A549 (cell line): ENCODE measurements around the gene RERE. TPM values are rescaled to one million over a fixed set of nuclear protein-coding genes. Genes with fewer than 3 reads are reported as not detected.
A peak's percentile ranks its signal among the peaks of the same experiment; 100 is the strongest.

ENCODE experiments used
- ATAC-seq, 2 experiments: fragments of 200-7000 bp in 1 of 2; fragments of >200 bp in 1 of 2; cut with Nextera tagmentation in 1 of 2; cut with Tn5 transposase in 1 of 2; 3 replicates each; pipeline versions ENCODE4 v1.8.0 to v1.9.1; 2018 to 2020; ENCODE audit warnings: mild to moderate bottlenecking in 1 of 2, moderate library complexity in 1 of 2
- CTCF ChIA-PET: fragments of 300-600 bp; sonication (Branson Sonifier 250); formaldehyde crosslinking; extraction: SDS; loops from one replicate; lab custom pipeline; 2021; ENCODE audit warnings: antibody characterized with exemption, inconsistent platforms; lab: Yijun Ruan, JAX
- POLR2A ChIA-PET: fragments of 350-600 bp; formaldehyde crosslinking; extraction: SDS; loops from one replicate; lab custom pipeline; 2021; ENCODE audit warnings: antibody characterized with exemption, inconsistent platforms; lab: Yijun Ruan, JAX
- DNase-seq, 2 experiments: peaks; one replicate each; pipeline versions ENCODE4 v3.0.0 to v3.0.0-alpha.2; 2011 to 2016; ENCODE audit warnings: low read depth in 1 of 2, low spot score in 1 of 2
- FAIRE-seq: peaks from 2 replicates; lab custom pipeline; 2011; peaks lifted over from hg19 to GRCh38; lab: Jason Lieb, UNC
- H3K27ac ChIP-seq, 2 experiments: fragments of >200 bp; sonication (Bioruptor Twin); formaldehyde crosslinking; 3 replicates each; pipeline ENCODE4 v1.5.1; 2016 to 2017
- H3K4me1 ChIP-seq: fragments of >200 bp; sonication (Bioruptor Twin); formaldehyde crosslinking; 3 replicates; pipeline ENCODE4 v1.6.1; 2016
- H3K4me2 ChIP-seq: fragments of >200 bp; sonication (Bioruptor Twin); formaldehyde crosslinking; 3 replicates; pipeline ENCODE4 v1.6.1; 2016
- H3K4me3 ChIP-seq: fragments of >200 bp; sonication (Bioruptor Twin); formaldehyde crosslinking; 3 replicates; pipeline ENCODE4 v1.5.1; 2016
- H3K9me3 ChIP-seq: fragments of >200 bp; sonication (Bioruptor Twin); formaldehyde crosslinking; 3 replicates; pipeline ENCODE4 v1.6.1; 2016
- ATOH8 ChIP-seq: fragments of 250-450 bp; sonication (Bioruptor Pico); IDR thresholded peaks from 2 replicates; pipeline ENCODE4 v1.5.0; 2020; ENCODE audit warnings: low read depth, mild to moderate bottlenecking, moderate library complexity
- CBX2 ChIP-seq: fragments of 200-600 bp; sonication (generic); IDR thresholded peaks from 2 replicates; pipeline ENCODE4 v1.6.1; 2016; ENCODE audit warnings: low read depth, mild to moderate bottlenecking, borderline replicate concordance
- CEBPB ChIP-seq, 2 experiments: fragments of >200 bp in 1 of 2; sonication (Bioruptor Twin) in 1 of 2; formaldehyde crosslinking in 1 of 2; IDR thresholded peaks; 2 replicates each; pipeline ENCODE4 v1.6.1; 2012 to 2016
- CTCF ChIP-seq: fragments of >200 bp; sonication (Bioruptor Twin); formaldehyde crosslinking; IDR thresholded peaks from 3 replicates; pipeline ENCODE4 v1.5.1; 2016
- E2F6 ChIP-seq: IDR thresholded peaks from 2 replicates; pipeline ENCODE4 v1.6.1; 2012; ENCODE audit warnings: low read depth, borderline replicate concordance
- EHF ChIP-seq: fragments of 250-450 bp; sonication (Bioruptor Pico); IDR thresholded peaks from 2 replicates; pipeline ENCODE4 v1.5.0; 2020; ENCODE audit warnings: mild to moderate bottlenecking
- ELK1 ChIP-seq: fragments of 150-350 bp; IDR thresholded peaks from 2 replicates; pipeline ENCODE4 v1.6.1; 2014; ENCODE audit warnings: low read depth, mild to moderate bottlenecking, low read length
- EP300 ChIP-seq, 2 experiments: fragments of >200 bp; sonication (Bioruptor Twin); formaldehyde crosslinking; IDR thresholded peaks; 2 replicates in 1 of 2; 3 replicates in 1 of 2; pipeline ENCODE4 v1.6.1; 2016 to 2017
- ESRRA ChIP-seq: fragments of 150-350 bp; IDR thresholded peaks from 2 replicates; pipeline ENCODE4 v1.6.1; 2014; ENCODE audit warnings: mild to moderate bottlenecking, low read length, borderline replicate concordance
- FOSL2 ChIP-seq, 2 experiments: fragments of 450-650 bp in 1 of 2; fragments of >200 bp in 1 of 2; sonication (Bioruptor Twin) in 1 of 2; formaldehyde crosslinking; IDR thresholded peaks; 2 replicates each; pipeline versions ENCODE4 v1.5.0 to v1.6.1; 2016 to 2020; ENCODE audit warnings: mild to moderate bottlenecking in 1 of 2, moderate library complexity in 1 of 2
- GATA3 ChIP-seq: IDR thresholded peaks from 2 replicates; pipeline ENCODE4 v1.6.1; 2012; ENCODE audit warnings: borderline replicate concordance
- HES2 ChIP-seq: fragments of >200 bp; sonication (Bioruptor Twin); formaldehyde crosslinking; IDR thresholded peaks from 2 replicates; pipeline ENCODE4 v1.6.1; 2016
- HOXB13 ChIP-seq: fragments of 250-450 bp; sonication (Bioruptor Pico); IDR thresholded peaks from 2 replicates; pipeline ENCODE4 v1.5.0; 2020; ENCODE audit warnings: low read depth, mild to moderate bottlenecking, moderate library complexity
- HOXB5 ChIP-seq: fragments of 250-450 bp; sonication (Bioruptor Pico); IDR thresholded peaks from 2 replicates; pipeline ENCODE4 v1.5.0; 2020; ENCODE audit warnings: mild to moderate bottlenecking, moderate library complexity
- JUNB ChIP-seq: fragments of >200 bp; sonication (Bioruptor Twin); formaldehyde crosslinking; IDR thresholded peaks from 2 replicates; pipeline ENCODE4 v1.6.1; 2016
- KDM1A ChIP-seq: fragments of 200-600 bp; sonication (generic); IDR thresholded peaks from 2 replicates; pipeline ENCODE4 v1.6.1; 2016; ENCODE audit warnings: low read depth, mild to moderate bottlenecking
- KDM5A ChIP-seq: fragments of 200-600 bp; sonication (generic); IDR thresholded peaks from 2 replicates; pipeline ENCODE4 v1.6.1; 2016; ENCODE audit warnings: antibody characterized with exemption, mild to moderate bottlenecking
- MAFK ChIP-seq: fragments of 450-650 bp; IDR thresholded peaks from 2 replicates; pipeline ENCODE4 v1.6.1; 2014; ENCODE audit not compliant: partially characterized antibody
- MAZ ChIP-seq: fragments of 150-350 bp; IDR thresholded peaks from 2 replicates; pipeline ENCODE4 v1.6.1; 2014; ENCODE audit warnings: antibody characterized with exemption, low read depth, low read length, borderline replicate concordance
- MYC ChIP-seq: IDR thresholded peaks from 2 replicates; pipeline ENCODE4 v1.6.1; 2012; ENCODE audit warnings: mild to moderate bottlenecking, inconsistent platforms, low read length, improper control_type of control experiment, borderline replicate concordance
- PHF8 ChIP-seq: fragments of 200-600 bp; sonication (generic); IDR thresholded peaks from 2 replicates; pipeline ENCODE4 v1.6.1; 2016; ENCODE audit warnings: low read depth, mild to moderate bottlenecking, antibody characterized with exemption, moderate library complexity, borderline replicate concordance
- POLR2AphosphoS2 ChIP-seq: conservative IDR thresholded peaks from 2 replicates; pipeline ENCODE4 v1.6.1; 2012; ENCODE audit warnings: low read length, improper control_type of control experiment, inconsistent platforms
- RARB ChIP-seq: fragments of 250-450 bp; sonication (Bioruptor Pico); IDR thresholded peaks from 2 replicates; pipeline ENCODE4 v1.8.0; 2021; ENCODE audit warnings: mild to moderate bottlenecking, moderate library complexity
- RFX5 ChIP-seq: fragments of 450-650 bp; IDR thresholded peaks from 2 replicates; pipeline ENCODE4 v1.7.1; 2014; ENCODE audit warnings: antibody characterized with exemption, mild to moderate bottlenecking, moderate library complexity
- SREBF2 ChIP-seq: fragments of 450-650 bp; IDR thresholded peaks from 2 replicates; pipeline ENCODE4 v1.6.1; 2014; ENCODE audit warnings: mild to moderate bottlenecking, moderate library complexity
- TP53 ChIP-seq: fragments of 250-450 bp; sonication (Bioruptor Pico); IDR thresholded peaks from 2 replicates; pipeline ENCODE4 v1.5.0; 2021; ENCODE audit warnings: mild to moderate bottlenecking, moderate library complexity
- ZC3H11A ChIP-seq: fragments of 450-650 bp; IDR thresholded peaks from 2 replicates; pipeline ENCODE4 v1.6.1; 2014; ENCODE audit warnings: antibody characterized with exemption, mild to moderate bottlenecking
- ZSCAN20 ChIP-seq: fragments of 250-450 bp; sonication (Bioruptor Pico); IDR thresholded peaks from 2 replicates; pipeline ENCODE4 v1.8.0; 2022; ENCODE audit warnings: mild to moderate bottlenecking, moderate library complexity
- WGBS: methylation state at CpG from one replicate; pipeline ENCODE4 v1.1.6; 2017; ENCODE audit errors: missing lambda C conversion rate; 5-methylcytosine and 5-hydroxymethylcytosine counted together
- polyA plus RNA-seq, 4 experiments: library from polyadenylated mRNA; depleted of rRNA in 3 of 4; stranded (reverse); fragments of >200 nt; fragmentation: RNase III in 1 of 4; extraction: RNeasy Plus Mini Kit Qiagen cat#74134 plus additional on column Dnase treatment in 1 of 4; gene quantifications; 2 replicates in 3 of 4; 3 replicates in 1 of 4; pipeline ENCODE4 v1.2.3, GENCODE V29; 2011 to 2017

Gene RERE
- polyA plus RNA-seq, 2 of the 4 experiments (the other 2 are of a cell fraction), result 12.6 to 28.6 TPM

- H3K4me2 ChIP-seq, result 0 out of 3 replicates have a peak overlapping the region, but pooled peaks have one; percentile 35
- no peak overlapping the region for H3K27ac ChIP-seq
- ATAC-seq, result no peak
- no peak for TF ChIP-seq MAFK
- TF ChIP-seq ZC3H11A, result no peak
- TF ChIP-seq E2F6, result no peak
- TF ChIP-seq CBX2, result no peak
- TF ChIP-seq, all 56 proteins: peak for 0
- H3K4me3 ChIP-seq, result no peak overlapping the region
- H3K9me3 ChIP-seq, result no peaks in the 10 kb centered on the region
- POLR2A ChIA-PET, result no interaction called here
- no peak for DNase-seq
- H3K4me1 ChIP-seq, result peaks cover 47% of the 10 kb centered on the region
- FAIRE-seq, result no peak
- WGBS, result 86% methylated on average over 2 of the region's 2 CpGs
- CTCF ChIA-PET, result interaction anchor here (0.9 to 1.1 kb wide), 2 partner anchors 10 to 43 kb away, joined by 3 to 4 read pairs; no protein-coding TSS in a partner anchor
Measured at GRCh38 chr1:8628606-8629005, 188.8 kb downstream of the RERE start.

GRCh38 chr1:8627728-8628127, 189.7 kb downstream of the RERE start:
- POLR2A ChIA-PET, result no interaction called here
- H3K27ac ChIP-seq, result no peak overlapping the region
- TF ChIP-seq EP300 (IDR thresholded peaks at IDR 0.05) (no peak), HOXB13 (no peak), KDM1A (no peak), TP53 (CRISPR knock-in tag) (no peak), MAZ (no peak), FOSL2 (IDR thresholded peaks at IDR 0.05) (no peak), FOSL2 (CRISPR knock-in tag; IDR thresholded peaks at IDR 0.05) (no peak), ZSCAN20 (CRISPR knock-in tag) (no peak), MAFK (no peak), KDM5A (no peak), POLR2AphosphoS2 (no peak), PHF8 (no peak), MYC (no peak), RFX5 (no peak)
- TF ChIP-seq, all 56 proteins: peak for 0
- ATAC-seq, result no peak
- Histone ChIP-seq H3K4me3 (no peak overlapping the region), H3K9me3 (no peaks in the 10 kb centered on the region), H3K4me2 (no peak overlapping the region; the same call in 2 of the 3 replicates), H3K4me1 (peaks cover 47% of the 10 kb centered on the region)
- no peak for DNase-seq
- CTCF ChIA-PET, result interaction anchor here (0.6 to 1.1 kb wide), 4 partner anchors 9 to 101 kb away, joined by 3 to 4 read pairs (median 4); no protein-coding TSS in a partner anchor
- FAIRE-seq, result no peak
- WGBS, result 81% methylated on average over 5 of the region's 5 CpGs

GRCh38 chr1:8625981-8626898, 191.2 kb downstream of the RERE start:
- no peak overlapping the region for H3K4me3 ChIP-seq
- H3K9me3 ChIP-seq, result no peaks in the 10 kb centered on the region
- ChIA-PET POLR2A (no interaction called here), CTCF (interaction anchor here (0.7 to 1.5 kb wide), 2 partner anchors 77 to 100 kb away, joined by 3 to 6 read pairs; no protein-coding TSS in a partner anchor)
- DNase-seq (peak in 1 of 2 experiments; percentile 55), FAIRE-seq (no peak), ATAC-seq (peak; percentile 34 to 89; a peak in 4 of 6 replicates)
- WGBS, result 69% methylated on average over 4 of the region's 4 CpGs
- H3K4me2 ChIP-seq, result peak overlapping the region; percentile 47
- peak overlapping the region in 1 of 2 experiments; percentile 40; a peak in 2 of 6 replicates for H3K27ac ChIP-seq
- peaks cover 50% of the 10 kb centered on the region for H3K4me1 ChIP-seq
- 0 out of 2 replicates have a peak, but pooled peaks have one; percentile 30 for TF ChIP-seq RARB (CRISPR knock-in tag)
- no peak for TF ChIP-seq SREBF2
- TF ChIP-seq ESRRA, result no peak
- peak; percentile 81; the same call in 1 of the 2 replicates for TF ChIP-seq ATOH8
- no peak for TF ChIP-seq CEBPB (IDR thresholded peaks at IDR 0.05)
- no peak for TF ChIP-seq ELK1
- TF ChIP-seq HES2, result no peak
- TF ChIP-seq CTCF, result no peak
- TF ChIP-seq HOXB5 (CRISPR knock-in tag), result peak; percentile 71; the same call in 1 of the 2 replicates
- TF ChIP-seq JUNB, result no peak
- no peak for TF ChIP-seq FOSL2 (IDR thresholded peaks at IDR 0.05)
- TF ChIP-seq FOSL2 (CRISPR knock-in tag; IDR thresholded peaks at IDR 0.05), result 0 out of 2 replicates have a peak, but pooled peaks have one; percentile 13
- TF ChIP-seq GATA3, result peak; percentile 74; the same call in 1 of the 2 replicates
- 0 out of 2 replicates have a peak, but pooled peaks have one; percentile 38 for TF ChIP-seq EHF (CRISPR knock-in tag)
